Ovary (tissue), 10 donors: ENCODE results near the gene CCBE1. TPM values are rescaled to one million over a fixed set of nuclear protein-coding genes. Genes with fewer than 3 reads are reported as not detected.

ENCODE experiments used
- DNase-seq, 5 donors: peaks; one replicate each; pipeline ENCODE4 v3.0.0-alpha.2; 2019 to 2020
- H3K27ac ChIP-seq, 2 donors: fragments of 200-600 bp; one replicate each; pipeline versions ENCODE4 v1.5.1 to v1.8.0; 2019 to 2022
- H3K27me3 ChIP-seq: fragments of 200-600 bp; one replicate; pipeline ENCODE4 v1.8.0; 2022
- H3K36me3 ChIP-seq: fragments of 200-600 bp; sonication (generic); one replicate; pipeline ENCODE4 v1.5.1; 2019
- H3K4me1 ChIP-seq: one replicate; pipeline ENCODE4 v1.8.1; 2013; ENCODE audit warnings: mild to moderate bottlenecking, moderate library complexity; ENCODE audit not compliant: insufficient read depth
- H3K4me3 ChIP-seq: fragments of 200-600 bp; sonication (generic); one replicate; pipeline ENCODE4 v1.5.1; 2017
- H3K9me3 ChIP-seq, 2 donors: fragments of 200-600 bp in 1 of 2; sonication (generic) in 1 of 2; one replicate each; pipeline versions ENCODE4 v1.5.1 to v1.8.1; 2013 to 2019; ENCODE audit warnings: mild to moderate bottlenecking in 1 of 2, moderate library complexity in 1 of 2
- EP300 ChIP-seq: sonication (generic); formaldehyde crosslinking; IDR thresholded peaks from one replicate; pipeline ENCODE4 v1.6.1; 2017; ENCODE audit warnings: antibody characterized with exemption
- POLR2A ChIP-seq: fragments of 450-650 bp; IDR thresholded peaks from one replicate; pipeline ENCODE4 v1.6.1; 2017; ENCODE audit warnings: antibody characterized with exemption, mild to moderate bottlenecking, moderate library complexity
- WGBS, 3 donors: extraction: QIAGEN DNeasy Blood & Tissue Kit in 1 of 3; methylation state at CpG; one replicate each; pipeline versions ENCODE4 v1.1.5 to v1.1.7; 2013 to 2017; 5-methylcytosine and 5-hydroxymethylcytosine counted together
- intact Hi-C, 4 donors: fragments of 100-400 bp; cut with DNase I; formaldehyde crosslinking; loops; one replicate each; pipeline versions ENCODE4 v1.11.0 to v1.15.1; 2022 to 2023
- long read RNA-seq, 3 donors: library from polyadenylated mRNA in 2 of 3; unstranded in 2 of 3; transcript quantifications; one replicate each; pipeline ENCODE4 v2.0.0 and lab custom pipeline, GENCODE V29; 2021 to 2026
- polyA plus RNA-seq, 2 donors: library from polyadenylated mRNA; stranded (reverse); fragments of 200-250 nt in 1 of 2; fragments of 350-450 nt in 1 of 2; fragmentation: Illumina TruSeq in 1 of 2; extraction: RNeasy Lipid Tissue Mini Kit (QIAGEN cat#74804) in 1 of 2; gene quantifications; one replicate each; pipeline ENCODE4 v1.2.3, GENCODE V29; 2013 to 2014
- total RNA-seq, 7 donors: library from RNA; depleted of rRNA in 2 of 7; stranded (reverse); fragments of >200 nt in 2 of 7; fragmentation: NEBNext Ultra II Directional in 3 of 7; extraction: Animal tissue kit (Norgen Biotek cat#: 25700) in 3 of 7; gene quantifications; one replicate each; pipeline versions ENCODE4 v1.1.0 to v1.2.4, GENCODE V29; 2016 to 2023
- TF ChIP-seq, protein P1 (sequence below), 3 donors: fragments of 450-650 bp in 2 of 3; fragments of 200-600 bp in 1 of 3; IDR thresholded peaks; one replicate each; pipeline versions ENCODE4 v1.5.1 to v1.8.0; 2016 to 2022; ENCODE audit warnings: antibody characterized with exemption in 3 of 3, mild to moderate bottlenecking in 1 of 3
- donor health status: DM: no; HTN: no; CAD: no; lungs with moderate emphysema.
- donor health status: DM: no; HTN: no; CAD: no.
- donor health status: Bipolar disorder and iron deficiency.
- donor health status: DM: yes; HTN: yes; CAD: no.
- donor health status: DM: no; HTN: no; CAD: no.
- donor health status: DM: yes; HTN: yes; CAD: no.

CCBE1 gene
- total RNA-seq, result 100 to 1,000 TPM in 1 of 7 donors, 10 to 100 TPM in 6; 15.9 to 109 (median 43.9) TPM
- polyA plus RNA-seq, result 10 to 100 TPM; 24.7 to 44.9 TPM
- long read RNA-seq, donor 1, full-length matches to known transcripts, result 107 of 169 reads
- long read RNA-seq, donor 1, partial matches to known transcripts, result 21 of 169 reads
- long read RNA-seq, donor 1, other reads (novel, unspliced or antisense), result 41 of 169 reads
- long read RNA-seq, donor 2, full-length matches to known transcripts, result 3 of 3 reads
- long read RNA-seq, donor 2, partial matches to known transcripts, result 0 of 3 reads
- long read RNA-seq, donor 2, other reads (novel, unspliced or antisense), result 0 of 3 reads
- long read RNA-seq, donor 3, full-length matches to known transcripts, result 47 of 77 reads
- long read RNA-seq, donor 3, partial matches to known transcripts, result 9 of 77 reads
- long read RNA-seq, donor 3, other reads (novel, unspliced or antisense), result 21 of 77 reads

DNA sequence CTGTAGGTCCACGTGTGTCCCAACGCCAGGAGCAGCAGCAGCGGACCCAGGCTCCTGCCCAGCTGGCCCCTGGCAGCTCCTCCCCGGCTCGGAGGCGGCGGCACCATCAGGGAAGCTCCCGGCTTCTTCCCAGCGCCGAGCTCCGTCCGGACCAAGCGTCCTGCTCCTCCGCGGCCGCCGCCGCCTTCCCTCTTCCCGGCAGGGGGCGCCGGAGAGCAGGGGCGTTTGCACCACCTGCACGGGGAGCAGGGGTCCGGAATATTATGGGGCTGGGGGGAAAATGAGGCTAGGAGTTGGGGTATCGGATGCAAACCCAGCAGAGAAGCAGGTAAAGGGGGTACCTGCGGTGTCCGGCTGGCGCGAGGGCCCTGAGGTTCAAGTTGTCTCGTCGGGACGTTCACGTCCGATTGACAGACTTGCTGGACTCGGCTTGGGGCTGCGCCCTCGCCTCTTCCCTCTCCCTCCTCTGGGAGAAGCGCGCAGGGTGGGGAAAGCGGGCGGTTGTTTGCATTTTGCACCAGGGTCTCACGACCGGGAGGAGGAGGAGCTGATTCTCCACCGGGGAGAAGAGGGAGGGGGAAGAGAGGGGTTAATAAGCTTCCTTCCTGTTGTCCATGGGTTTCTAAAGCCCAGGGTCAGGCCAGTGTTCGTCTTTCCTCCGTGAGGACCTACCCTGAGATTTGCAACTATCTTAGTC, at the start of gene CCBE1:
Gene CCBE1 (minus strand): TSS at position 188 of the 697 bp plus-strand sequence.
- peak within 1 kb of the TSS; percentile 51 for H3K4me3 ChIP-seq
- intact Hi-C loops, result loop anchor here in 1 of 4 donors (10.0 kb wide), 2 partner anchors 117 to 183 kb away; no protein-coding TSS in a partner anchor
- DNase-seq, result peak; percentile 79 to 92 (median 89)
- H3K27ac ChIP-seq, result peak within 1 kb of the TSS; percentile 40 to 82
- H3K4me1 ChIP-seq, result peaks cover 8% of the 10 kb centered on the region
- 0 to 1% (median 1%) methylated on average over 40 to 46 of the region's 46 CpGs for WGBS, 3 donors
- no peaks in the 10 kb centered on the region for H3K9me3 ChIP-seq
- H3K36me3 ChIP-seq, result no peaks in the 10 kb centered on the region
- peak; percentile 25 for TF ChIP-seq POLR2A
- TF ChIP-seq, protein P1, sequence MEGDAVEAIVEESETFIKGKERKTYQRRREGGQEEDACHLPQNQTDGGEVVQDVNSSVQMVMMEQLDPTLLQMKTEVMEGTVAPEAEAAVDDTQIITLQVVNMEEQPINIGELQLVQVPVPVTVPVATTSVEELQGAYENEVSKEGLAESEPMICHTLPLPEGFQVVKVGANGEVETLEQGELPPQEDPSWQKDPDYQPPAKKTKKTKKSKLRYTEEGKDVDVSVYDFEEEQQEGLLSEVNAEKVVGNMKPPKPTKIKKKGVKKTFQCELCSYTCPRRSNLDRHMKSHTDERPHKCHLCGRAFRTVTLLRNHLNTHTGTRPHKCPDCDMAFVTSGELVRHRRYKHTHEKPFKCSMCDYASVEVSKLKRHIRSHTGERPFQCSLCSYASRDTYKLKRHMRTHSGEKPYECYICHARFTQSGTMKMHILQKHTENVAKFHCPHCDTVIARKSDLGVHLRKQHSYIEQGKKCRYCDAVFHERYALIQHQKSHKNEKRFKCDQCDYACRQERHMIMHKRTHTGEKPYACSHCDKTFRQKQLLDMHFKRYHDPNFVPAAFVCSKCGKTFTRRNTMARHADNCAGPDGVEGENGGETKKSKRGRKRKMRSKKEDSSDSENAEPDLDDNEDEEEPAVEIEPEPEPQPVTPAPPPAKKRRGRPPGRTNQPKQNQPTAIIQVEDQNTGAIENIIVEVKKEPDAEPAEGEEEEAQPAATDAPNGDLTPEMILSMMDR (IDR thresholded peaks at IDR 0.05), result peak; percentile 86 to 97 (median 87)
- no peak for TF ChIP-seq EP300
- no peaks in the 10 kb centered on the region for H3K27me3 ChIP-seq

DNA sequence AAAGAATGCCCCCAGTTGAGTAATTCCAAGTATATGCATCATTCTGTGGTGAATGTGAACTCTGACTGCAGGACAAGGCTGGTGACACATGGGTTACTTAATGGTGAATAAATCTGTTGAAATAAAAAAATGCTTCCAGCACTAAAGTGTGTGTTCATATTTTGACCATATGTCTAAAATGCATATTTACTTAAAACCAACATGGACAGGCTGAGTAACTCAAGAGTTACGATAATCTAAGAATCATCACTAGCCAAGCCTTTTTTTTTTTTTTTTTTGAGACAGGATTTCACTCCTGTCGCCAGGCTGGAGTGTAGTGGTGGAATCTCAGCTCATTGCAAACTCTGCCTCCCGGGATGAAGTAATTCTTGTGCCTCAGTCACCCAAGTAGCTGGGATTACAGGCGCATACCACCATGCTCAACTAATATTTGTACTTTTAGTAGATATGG, 47.1 kb upstream of the CCBE1 start:
- TF ChIP-seq, protein P1 (IDR thresholded peaks at IDR 0.05), result no peak
- no peak for TF ChIP-seq POLR2A
- TF ChIP-seq EP300, result no peak
- H3K36me3 ChIP-seq, result no peaks in the 10 kb centered on the region
- intact Hi-C loops, result no loop called here
- no peak overlapping the region for H3K27ac ChIP-seq
- H3K4me3 ChIP-seq, result no peak overlapping the region
- WGBS, 3 donors, result 84 to 86% (median 85%) methylated on average over 4 of the region's 4 CpGs
- no peaks in the 10 kb centered on the region for H3K4me1 ChIP-seq
- H3K27me3 ChIP-seq, result no peaks in the 10 kb centered on the region
- no peaks in the 10 kb centered on the region for H3K9me3 ChIP-seq
- DNase-seq, result no peak

DNA sequence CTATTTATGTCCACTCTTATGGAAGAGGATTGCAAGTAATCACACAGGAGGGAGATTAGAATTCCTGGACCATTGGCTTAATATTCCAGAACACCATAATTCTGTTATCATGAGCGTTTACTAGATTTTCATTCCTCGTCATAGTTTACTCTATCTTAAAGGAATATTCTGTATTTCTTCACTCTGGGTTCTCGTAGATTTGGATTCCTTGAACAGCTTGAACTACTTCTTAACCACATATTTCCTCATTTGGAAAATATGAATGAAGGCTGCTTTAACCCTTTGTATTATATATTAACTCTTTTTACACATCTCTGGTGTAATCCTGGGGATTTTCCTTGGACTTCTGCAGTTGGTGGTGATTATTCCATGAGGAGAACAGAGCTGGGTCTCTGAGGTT, 46.3 kb upstream of the CCBE1 start:
- no peak for DNase-seq
- H3K4me1 ChIP-seq, result no peaks in the 10 kb centered on the region
- H3K4me3 ChIP-seq, result no peak overlapping the region
- TF ChIP-seq, protein P1 (IDR thresholded peaks at IDR 0.05), result no peak
- TF ChIP-seq EP300 (no peak), POLR2A (no peak)
- intact Hi-C loops, result no loop called here
- H3K36me3 ChIP-seq, result no peaks in the 10 kb centered on the region
- no peaks in the 10 kb centered on the region for H3K27me3 ChIP-seq
- no peaks in the 10 kb centered on the region for H3K9me3 ChIP-seq
- no peak overlapping the region for H3K27ac ChIP-seq
- WGBS, 3 donors, result 22 to 42% (median 22%) methylated on average over 3 of the region's 3 CpGs

DNA sequence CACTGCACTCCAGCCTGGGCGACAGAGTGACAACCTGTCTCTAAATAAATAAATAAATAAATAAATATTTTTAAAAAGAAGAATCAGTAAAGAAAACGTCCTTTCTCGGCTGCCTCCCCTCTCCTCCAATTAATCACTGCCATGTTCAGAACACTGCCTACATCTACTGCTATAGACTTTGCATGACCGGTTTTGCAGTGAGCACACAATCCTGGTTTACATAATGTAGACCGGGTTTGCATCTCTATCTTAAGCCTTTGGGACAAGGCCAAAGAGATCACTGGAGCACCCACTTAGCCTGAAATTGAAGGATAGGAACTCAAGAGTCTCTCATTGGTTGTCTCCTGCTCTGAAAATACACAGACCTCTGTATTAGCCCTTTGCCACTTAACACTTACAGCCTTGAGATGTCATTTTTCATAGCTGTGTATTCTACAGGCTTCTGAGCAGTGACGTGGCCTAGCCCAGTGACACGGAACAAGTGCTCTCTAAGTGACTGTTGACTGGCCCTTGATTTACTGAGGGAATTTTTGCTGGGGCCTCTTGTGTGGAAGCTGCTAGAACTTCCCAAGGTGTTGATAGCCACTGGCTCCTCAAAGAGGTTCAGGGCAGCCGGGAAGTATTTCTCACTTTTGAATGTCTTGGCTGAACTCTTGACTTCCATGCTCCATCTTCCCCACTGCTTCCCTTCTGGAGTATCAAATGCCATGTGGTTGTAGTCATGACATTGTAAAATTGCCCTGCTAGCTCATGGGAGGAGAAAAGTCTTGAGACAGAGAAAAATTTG, 45.3 kb upstream of the CCBE1 start:
- no peak for TF ChIP-seq POLR2A
- TF ChIP-seq, protein P1 (IDR thresholded peaks at IDR 0.05), result no peak
- TF ChIP-seq EP300, result no peak
- H3K4me1 ChIP-seq, result no peaks in the 10 kb centered on the region
- H3K9me3 ChIP-seq, result no peaks in the 10 kb centered on the region
- H3K27me3 ChIP-seq, result no peaks in the 10 kb centered on the region
- H3K36me3 ChIP-seq, result no peaks in the 10 kb centered on the region
- 82 to 90% (median 83%) methylated on average over 8 of the region's 8 CpGs for WGBS, 3 donors
- intact Hi-C loops, result no loop called here
- no peak overlapping the region for H3K4me3 ChIP-seq
- no peak overlapping the region for H3K27ac ChIP-seq
- DNase-seq, result no peak
